Endothelial cell of umbilical vein (primary cell): ENCODE measurements around the gene ME3. TPM values are rescaled to one million over a fixed set of nuclear protein-coding genes. Genes with fewer than 3 reads are reported as not detected.

Experiments
- BruUV-seq: library from RNA; stranded (reverse); fragments of 400-500 nt; replicated peaks from 2 replicates; lab custom pipeline; 2021; lab: Mats Ljungman, UMichigan
- CTCF ChIA-PET: fragments of 300-600, 350-600 bp; sonication (Branson Sonifier 250); formaldehyde crosslinking; loops from one replicate; lab custom pipeline; 2021; ENCODE audit warnings: antibody characterized with exemption, inconsistent platforms; lab: Charles Lee
- POLR2A ChIA-PET: fragments of 300-600, 350-600 bp; sonication (Branson Sonifier 250); formaldehyde crosslinking; loops from one replicate; lab custom pipeline; 2021; ENCODE audit warnings: antibody characterized with exemption, inconsistent platforms; lab: Charles Lee
- DNase-seq: peaks from one replicate; pipeline ENCODE4 v3.0.0-alpha.2; 2011; ENCODE audit warnings: low read depth, low spot score
- FAIRE-seq: peaks from 2 replicates; lab custom pipeline; 2011; peaks lifted over from hg19 to GRCh38; lab: Jason Lieb, UNC
- H2AFZ ChIP-seq: 2 replicates; pipeline ENCODE4 v1.6.0; 2012; ENCODE audit warnings: low read depth, low read length, control low read depth, inconsistent platforms
- H3K27ac ChIP-seq: 2 replicates; pipeline ENCODE4 v1.5.1; 2011; ENCODE audit warnings: low read depth, mild to moderate bottlenecking, control low read depth, low read length, moderate library complexity; ENCODE audit not compliant: insufficient read depth
- H3K27me3 ChIP-seq, 2 experiments: 2 replicates each; pipeline versions ENCODE4 v1.6.0 to v1.6.1; 2011; ENCODE audit warnings: low read length in 2 of 2, mixed read lengths in 1 of 2; ENCODE audit not compliant: control insufficient read depth in 2 of 2, insufficient read depth in 2 of 2
- H3K36me3 ChIP-seq, 2 experiments: 2 replicates in 1 of 2; 3 replicates in 1 of 2; pipeline ENCODE4 v1.5.1; 2011; ENCODE audit warnings: low read length in 2 of 2, mild to moderate bottlenecking in 1 of 2, moderate library complexity in 1 of 2; ENCODE audit not compliant: control insufficient read depth in 2 of 2, insufficient read depth in 2 of 2; ENCODE audit errors: extremely low read depth in 1 of 2
- H3K4me1 ChIP-seq: 3 replicates; pipeline ENCODE4 v1.5.1; 2011; ENCODE audit warnings: mild to moderate bottlenecking, low read length; ENCODE audit not compliant: control insufficient read depth, insufficient read depth; ENCODE audit errors: extremely low read depth
- H3K4me2 ChIP-seq: 2 replicates; pipeline ENCODE4 v1.6.1; 2011; ENCODE audit warnings: low read length, control low read depth, mixed read lengths; ENCODE audit not compliant: insufficient read depth
- H3K4me3 ChIP-seq, 3 experiments: fragments of 200-600 bp in 1 of 3; sonication (generic), shearing (Covaris generic) in 1 of 3; replicated peaks in 1 of 3; 2 replicates each; pipeline ENCODE4 v1.5.1; 2011 to 2016; ENCODE audit warnings: control low read depth in 3 of 3, low read length in 3 of 3, mild to moderate bottlenecking in 2 of 3, inconsistent platforms in 1 of 3, low read depth in 1 of 3, moderate library complexity in 1 of 3; ENCODE audit not compliant: insufficient read depth in 1 of 3
- H3K79me2 ChIP-seq: 2 replicates; pipeline ENCODE4 v1.6.0; 2012; ENCODE audit warnings: low read length, inconsistent platforms; ENCODE audit not compliant: control insufficient read depth, insufficient read depth
- H3K9ac ChIP-seq: replicated peaks from 2 replicates; pipeline ENCODE3; 2011; ENCODE audit warnings: low read length, control low read depth; ENCODE audit not compliant: insufficient read depth; ENCODE audit errors: extremely low read depth
- H3K9me1 ChIP-seq: replicated peaks from 3 replicates; pipeline ENCODE4 v1.6.0; 2011; ENCODE audit warnings: mild to moderate bottlenecking, low read length; ENCODE audit not compliant: control insufficient read depth, insufficient read depth; ENCODE audit errors: extremely low read depth
- H3K9me3 ChIP-seq: replicated peaks from 2 replicates; pipeline ENCODE4 v1.5.1; 2012; ENCODE audit warnings: low read length, inconsistent platforms; ENCODE audit not compliant: control insufficient read depth, insufficient read depth
- H4K20me1 ChIP-seq: replicated peaks from 2 replicates; pipeline ENCODE3; 2011; ENCODE audit warnings: mild to moderate bottlenecking, low read length; ENCODE audit not compliant: control insufficient read depth, insufficient read depth; ENCODE audit errors: extremely low read depth
- CTCF ChIP-seq, 2 donors: IDR thresholded peaks; 1 replicate in 1 of 2; 2 replicates in 1 of 2; pipeline ENCODE4 v1.5.1; 2011; ENCODE audit warnings: low read length in 2 of 2, mild to moderate bottlenecking in 2 of 2, moderate library complexity in 2 of 2, control low read depth in 1 of 2, inconsistent platforms in 1 of 2, low read depth in 1 of 2; ENCODE audit not compliant: insufficient read depth in 1 of 2; ENCODE audit errors: extremely low read depth in 1 of 2
- EZH2 ChIP-seq: IDR thresholded peaks from 2 replicates; pipeline ENCODE4 v1.6.1; 2012; ENCODE audit warnings: borderline replicate concordance, low read depth, mild to moderate bottlenecking, moderate library complexity, low read length, inconsistent platforms; ENCODE audit not compliant: severe bottlenecking
- FOS ChIP-seq: IDR thresholded peaks from 2 replicates; pipeline ENCODE4 v1.6.1; 2011; ENCODE audit warnings: mild to moderate bottlenecking, low read length, moderate library complexity, borderline replicate concordance; ENCODE audit not compliant: insufficient read depth
- GATA2 ChIP-seq: IDR thresholded peaks from 2 replicates; pipeline ENCODE4 v1.7.0; 2011; ENCODE audit warnings: low read depth, mild to moderate bottlenecking, moderate library complexity, mixed read lengths, low read length; ENCODE audit not compliant: insufficient read length, insufficient read depth
- JUN ChIP-seq: IDR thresholded peaks from 2 replicates; pipeline ENCODE4 v1.6.1; 2011; ENCODE audit warnings: borderline replicate concordance, low read depth; ENCODE audit not compliant: insufficient read length, insufficient read depth
- MYC ChIP-seq: IDR thresholded peaks from one replicate; pipeline ENCODE4 v1.6.1; 2011; ENCODE audit warnings: mild to moderate bottlenecking, low read depth, low read length
- POLR2A ChIP-seq: IDR thresholded peaks from 2 replicates; pipeline ENCODE4 v1.6.1; 2012; ENCODE audit warnings: low read depth, mild to moderate bottlenecking, control low read depth, low read length
- POLR2AphosphoS5 ChIP-seq: IDR thresholded peaks from 2 replicates; pipeline ENCODE4 v1.6.1; 2012; ENCODE audit warnings: low read depth, mild to moderate bottlenecking, control low read depth, low read length, moderate library complexity; ENCODE audit not compliant: insufficient read depth
- dilution Hi-C: fragments of 300-500 bp; cut with MboI; formaldehyde crosslinking; loops from one replicate; pipeline ENCODE4 v1.15.0; 2019; ENCODE audit warnings: low sequenced_read_pairs; ENCODE audit not compliant: extremely low pct_ligation_motif_present
- intact Hi-C: fragments of 100-400 bp; cut with micrococcal nuclease; formaldehyde crosslinking; loops from one replicate; pipeline ENCODE4 v1.10.0; 2022
- polyA plus RNA-seq, 4 experiments: library from polyadenylated mRNA; depleted of rRNA in 3 of 4; stranded (reverse) in 3 of 4; unstranded in 1 of 4; fragments of >200 nt; gene quantifications; 2 replicates each; pipeline versions ENCODE4 v1.2.1 to v1.2.3, GENCODE V29; 2011 to 2012; ENCODE audit warnings: missing spikeins in 1 of 4
- total RNA-seq: library from RNA; stranded (reverse); gene quantifications from 2 replicates; pipeline ENCODE4 v1.2.3, GENCODE V29; 2021

Gene ME3
- total and polyA plus RNA-seq, 2 donors (not counting 3 experiments of a cell fraction or from before 2014, with no cell fraction given), result 26.9 to 30.4 TPM

- Histone ChIP-seq H3K4me3 (no peak overlapping the region), H3K27me3 (no peaks in the 10 kb centered on the region), H2AFZ (no peak overlapping the region), H3K9ac (no peak overlapping the region), H3K79me2 (no peaks in the 10 kb centered on the region), H3K27ac (no peak overlapping the region), H3K9me1 (no peaks in the 10 kb centered on the region), H3K36me3 (no peaks in the 10 kb centered on the region), H3K4me1 (peaks cover 24% of the 10 kb centered on the region), H3K9me3 (no peaks in the 10 kb centered on the region), H3K4me2 (no peak overlapping the region), H4K20me1 (no peaks in the 10 kb centered on the region)
- dilution Hi-C loops, result no loop called here
- CTCF ChIA-PET, result interaction anchor here (0.7 to 1.2 kb wide), 5 partner anchors 10 to 113 kb away, joined by 3 to 5 read pairs (median 4); no protein-coding TSS in a partner anchor
- no peak for TF ChIP-seq MYC
- TF ChIP-seq FOS, result no peak
- no peak for TF ChIP-seq POLR2A
- no peak for TF ChIP-seq EZH2
- TF ChIP-seq CTCF (IDR thresholded peaks at IDR 0.05; ENCODE audit: extremely low read depth in 1 of 2, insufficient read depth in 1 of 2, low read depth in 1 of 2, low read length in 2 of 2), result no peak
- no peak for TF ChIP-seq POLR2AphosphoS5
- peak; percentile 20 for TF ChIP-seq JUN
- TF ChIP-seq GATA2, result no peak
- BruUV-seq, result no TSS peak
- intact Hi-C loops, result loop anchor here (2.0 kb wide), 1 partner anchor 85 kb away; no protein-coding TSS in a partner anchor
- DNase-seq (peak; percentile 27), FAIRE-seq (no peak)
- POLR2A ChIA-PET, result no interaction called here
These were observed 102.4 kb downstream of the ME3 start for GRCh38 chr11:86570020-86570419.
